ENCODE results near the gene NTM. TPM values are rescaled to one million over a fixed set of nuclear protein-coding genes. Genes with fewer than 3 reads are reported as not detected.

The NTM gene
- polyA plus RNA-seq, 1 donor (not counting 4 experiments of a cell fraction or from before 2014, with no cell fraction given) = 47.9 TPM

DNA sequence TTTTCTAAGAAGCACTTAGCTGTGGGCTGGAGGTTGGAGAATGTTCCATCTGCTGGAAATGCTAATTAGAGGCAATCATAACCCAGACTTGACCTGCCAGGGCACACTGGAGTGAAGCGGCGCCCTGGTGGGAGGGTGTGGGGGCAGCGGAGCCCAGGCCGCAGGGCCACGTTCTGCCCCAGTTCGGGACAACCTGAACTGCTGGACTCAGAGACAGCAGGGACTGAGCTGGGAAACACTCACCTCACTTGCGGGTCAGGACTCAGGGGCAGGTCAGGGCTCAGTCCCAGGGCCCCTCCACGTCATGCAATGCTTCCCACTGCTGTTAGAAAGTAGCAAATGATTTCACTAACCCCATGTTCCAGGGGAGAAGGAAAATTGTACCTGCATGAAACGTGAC is 316.4 kb downstream of the NTM start:
- no peaks in the 10 kb centered on the region for H3K9me3 ChIP-seq (ENCODE audit: control insufficient read depth, low read depth, low read length)
- FAIRE-seq = no peak

DNA sequence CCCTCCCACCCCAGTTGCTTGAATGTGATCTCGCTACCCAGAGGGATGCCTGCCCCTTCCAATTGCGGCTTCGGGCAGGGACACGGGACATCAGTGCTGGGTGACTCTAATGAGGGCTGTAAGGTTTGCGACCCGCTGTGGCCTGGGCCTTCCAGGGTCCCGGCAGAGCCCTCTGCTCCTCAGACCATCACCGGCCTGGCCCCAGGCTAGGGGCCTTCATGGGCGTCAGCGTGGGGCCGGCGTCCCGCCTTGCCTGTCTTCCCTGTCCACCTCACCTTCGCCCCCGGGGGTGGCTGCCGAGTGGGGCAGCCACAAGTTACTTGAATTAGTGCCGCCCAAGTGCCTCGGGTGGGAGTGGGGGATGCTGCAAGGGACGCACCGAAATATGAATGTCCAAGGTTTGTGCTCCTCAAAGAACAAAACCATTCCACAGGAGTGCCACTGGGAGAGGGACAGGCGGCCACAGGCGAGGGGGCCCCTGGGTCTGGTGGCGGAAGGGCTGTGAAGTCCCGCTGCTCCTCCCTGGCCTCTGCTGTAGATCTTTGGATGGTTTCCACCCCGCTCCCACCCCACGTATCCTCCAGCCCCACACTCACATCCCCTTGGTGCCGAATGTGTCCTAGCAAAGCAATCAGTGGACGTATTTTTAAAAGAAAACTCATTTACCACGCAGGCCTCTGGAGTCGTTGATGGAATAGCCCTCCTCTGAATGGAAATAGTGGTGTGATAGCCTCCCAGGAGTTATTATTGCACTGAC is 317.1 kb downstream of the NTM start:
- H3K36me3 ChIP-seq (ENCODE audit: control insufficient read depth in 2 of 2, extremely low read depth in 1 of 2, insufficient read depth in 2 of 2, low read length in 2 of 2) = no peaks in the 10 kb centered on the region
- H3K4me1 ChIP-seq (ENCODE audit: control insufficient read depth, extremely low read depth, insufficient read depth, low read length) = no peaks in the 10 kb centered on the region
- H3K27ac ChIP-seq (ENCODE audit: control insufficient read depth, insufficient read depth, low read length) = no peak overlapping the region
- H2AFZ ChIP-seq (ENCODE audit: control insufficient read depth, low read length) = no peak overlapping the region
- TF ChIP-seq, protein P1, sequence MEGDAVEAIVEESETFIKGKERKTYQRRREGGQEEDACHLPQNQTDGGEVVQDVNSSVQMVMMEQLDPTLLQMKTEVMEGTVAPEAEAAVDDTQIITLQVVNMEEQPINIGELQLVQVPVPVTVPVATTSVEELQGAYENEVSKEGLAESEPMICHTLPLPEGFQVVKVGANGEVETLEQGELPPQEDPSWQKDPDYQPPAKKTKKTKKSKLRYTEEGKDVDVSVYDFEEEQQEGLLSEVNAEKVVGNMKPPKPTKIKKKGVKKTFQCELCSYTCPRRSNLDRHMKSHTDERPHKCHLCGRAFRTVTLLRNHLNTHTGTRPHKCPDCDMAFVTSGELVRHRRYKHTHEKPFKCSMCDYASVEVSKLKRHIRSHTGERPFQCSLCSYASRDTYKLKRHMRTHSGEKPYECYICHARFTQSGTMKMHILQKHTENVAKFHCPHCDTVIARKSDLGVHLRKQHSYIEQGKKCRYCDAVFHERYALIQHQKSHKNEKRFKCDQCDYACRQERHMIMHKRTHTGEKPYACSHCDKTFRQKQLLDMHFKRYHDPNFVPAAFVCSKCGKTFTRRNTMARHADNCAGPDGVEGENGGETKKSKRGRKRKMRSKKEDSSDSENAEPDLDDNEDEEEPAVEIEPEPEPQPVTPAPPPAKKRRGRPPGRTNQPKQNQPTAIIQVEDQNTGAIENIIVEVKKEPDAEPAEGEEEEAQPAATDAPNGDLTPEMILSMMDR (optimal IDR thresholded peaks at IDR 0.05 in 1 of 3, IDR thresholded peaks at IDR 0.05 in 1 of 3, conservative IDR thresholded peaks at IDR 0.05 in 1 of 3; ENCODE audit: extremely low read depth in 1 of 3, insufficient read depth in 2 of 3, low read length in 3 of 3) = no peak
- dilution Hi-C loops (cut with MboI; ENCODE audit: extremely low pct_ligation_motif_present, low sequenced_read_pairs) = no loop called here
- DNase-seq (ENCODE audit: low read depth, low spot score) (no peak), FAIRE-seq (no peak)
- H3K9me3 ChIP-seq (ENCODE audit: control insufficient read depth, low read depth, low read length) = no peaks in the 10 kb centered on the region
- H3K4me3 ChIP-seq (ENCODE audit: control insufficient read depth in 2 of 3, extremely low read depth in 1 of 3, insufficient read depth in 2 of 3, low read depth in 1 of 3, low read length in 3 of 3) = no peak overlapping the region
- no peak overlapping the region for H3K4me2 ChIP-seq (ENCODE audit: control insufficient read depth, extremely low read depth, insufficient read depth, low read depth, low read length)
- no peaks in the 10 kb centered on the region for H4K20me1 ChIP-seq (ENCODE audit: control insufficient read depth, extremely low read depth, insufficient read depth, low read length)
- H3K27me3 ChIP-seq (ENCODE audit: control insufficient read depth, extremely low read depth, insufficient read depth, low read length) = peaks cover 3% of the 10 kb centered on the region
- H3K79me2 ChIP-seq (ENCODE audit: control insufficient read depth, insufficient read depth, low read length) = no peaks in the 10 kb centered on the region
- H3K9ac ChIP-seq (ENCODE audit: control insufficient read depth, extremely low read depth, insufficient read depth, low read length) = no peak overlapping the region
- no peaks in the 10 kb centered on the region for H3K9me1 ChIP-seq (ENCODE audit: control insufficient read depth, extremely low read depth, insufficient read depth, low read length)

More for the DNA sequence above, 316.4 kb downstream of the NTM start:
- Histone ChIP-seq H3K4me3 (ENCODE audit: control insufficient read depth in 2 of 3, extremely low read depth in 1 of 3, insufficient read depth in 2 of 3, low read depth in 1 of 3, low read length in 3 of 3) (no peak overlapping the region), H3K27me3 (ENCODE audit: control insufficient read depth, extremely low read depth, insufficient read depth, low read length) (peaks cover 3% of the 10 kb centered on the region), H4K20me1 (ENCODE audit: control insufficient read depth, extremely low read depth, insufficient read depth, low read length) (no peaks in the 10 kb centered on the region), H2AFZ (ENCODE audit: control insufficient read depth, low read length) (no peak overlapping the region), H3K27ac (ENCODE audit: control insufficient read depth, insufficient read depth, low read length) (no peak overlapping the region), H3K9ac (ENCODE audit: control insufficient read depth, extremely low read depth, insufficient read depth, low read length) (no peak overlapping the region), H3K36me3 (ENCODE audit: control insufficient read depth in 2 of 2, extremely low read depth in 1 of 2, insufficient read depth in 2 of 2, low read length in 2 of 2) (no peaks in the 10 kb centered on the region), H3K4me1 (ENCODE audit: control insufficient read depth, extremely low read depth, insufficient read depth, low read length) (no peaks in the 10 kb centered on the region), H3K79me2 (ENCODE audit: control insufficient read depth, insufficient read depth, low read length) (no peaks in the 10 kb centered on the region), H3K9me1 (ENCODE audit: control insufficient read depth, extremely low read depth, insufficient read depth, low read length) (no peaks in the 10 kb centered on the region), H3K4me2 (ENCODE audit: control insufficient read depth, extremely low read depth, insufficient read depth, low read depth, low read length) (no peak overlapping the region)
- no peak for DNase-seq (ENCODE audit: low read depth, low spot score)
- dilution Hi-C loops (cut with MboI; ENCODE audit: extremely low pct_ligation_motif_present, low sequenced_read_pairs) = no loop called here
- no peak for TF ChIP-seq EZH2 (IDR thresholded peaks at IDR 0.05; ENCODE audit: low read length)
- TF ChIP-seq, protein P1 (optimal IDR thresholded peaks at IDR 0.05 in 1 of 3, IDR thresholded peaks at IDR 0.05 in 1 of 3, conservative IDR thresholded peaks at IDR 0.05 in 1 of 3; ENCODE audit: extremely low read depth in 1 of 3, insufficient read depth in 2 of 3, low read length in 3 of 3) = no peak
